Skeletal muscle satellite cell (primary cell): ENCODE results near the gene NFKBIL1.

Experiments used
- H3K27me3 ChIP-seq: 2 replicates; pipeline ENCODE4 v1.7.0; 2013; ENCODE audit warnings: low read length; ENCODE audit not compliant: control insufficient read depth, insufficient read depth
- H3K36me3 ChIP-seq: 2 replicates; pipeline ENCODE4 v1.7.0; 2013; ENCODE audit warnings: mild to moderate bottlenecking, control low read depth, low read length; ENCODE audit not compliant: insufficient read depth
- H3K4me1 ChIP-seq: 2 replicates; pipeline ENCODE4 v1.7.0; 2013; ENCODE audit warnings: low read length; ENCODE audit not compliant: control insufficient read depth, insufficient read depth
- H3K4me2 ChIP-seq: 2 replicates; pipeline ENCODE4 v1.7.0; 2013; ENCODE audit warnings: mild to moderate bottlenecking, low read length
- H3K4me3 ChIP-seq: 2 replicates; pipeline ENCODE4 v1.7.0; 2013; ENCODE audit warnings: low read length
- H3K9ac ChIP-seq: 2 replicates; pipeline ENCODE4 v1.7.0; 2013; ENCODE audit warnings: mild to moderate bottlenecking, low read depth, low read length, moderate library complexity
- H3K9me3 ChIP-seq: replicated peaks from 2 replicates; pipeline ENCODE4 v1.7.0; 2013; ENCODE audit warnings: mild to moderate bottlenecking, control low read depth, low read length

Gene NFKBIL1

DNA sequence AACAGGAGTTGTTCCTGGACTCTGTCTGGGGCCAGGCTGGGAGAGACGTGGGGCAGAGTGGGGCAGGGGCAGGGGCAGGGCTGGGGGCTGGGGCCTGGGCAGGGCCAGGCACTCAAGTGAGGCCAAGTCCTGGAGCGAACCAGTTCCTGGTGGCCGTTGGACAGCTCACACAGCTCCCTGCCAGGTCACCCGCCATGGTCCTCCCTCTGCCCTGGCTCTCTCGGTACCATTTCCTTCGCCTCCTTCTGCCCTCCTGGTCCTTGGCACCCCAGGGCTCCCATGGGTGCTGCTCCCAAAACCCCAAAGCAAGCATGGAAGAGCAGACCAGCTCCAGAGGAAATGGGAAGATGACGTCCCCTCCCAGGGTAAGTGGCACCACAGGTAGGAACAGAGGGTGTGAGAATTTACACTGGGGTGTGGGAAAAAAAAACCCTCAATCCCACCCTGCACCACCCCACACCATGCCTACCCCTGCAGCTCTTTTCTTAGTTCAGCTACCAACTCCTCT, 18.5 kb upstream of the NFKBIL1 start, which contains the start of gene MCCD1:
TSS of gene MCCD1 (plus strand) at position 142 of the 508 bp plus-strand sequence. CDS start at position 195, 53 bp downstream.
- H3K4me3 ChIP-seq: no peak within 1 kb of the TSS
- no peak within 1 kb of the TSS for H3K9ac ChIP-seq
- H3K27me3 ChIP-seq: no peaks in the 10 kb centered on the region
- peaks cover 42% of the 10 kb centered on the region for H3K36me3 ChIP-seq
- no peak within 1 kb of the TSS for H3K4me2 ChIP-seq
- peaks cover 18% of the 10 kb centered on the region for H3K4me1 ChIP-seq
- H3K9me3 ChIP-seq: no peaks in the 10 kb centered on the region

DNA sequence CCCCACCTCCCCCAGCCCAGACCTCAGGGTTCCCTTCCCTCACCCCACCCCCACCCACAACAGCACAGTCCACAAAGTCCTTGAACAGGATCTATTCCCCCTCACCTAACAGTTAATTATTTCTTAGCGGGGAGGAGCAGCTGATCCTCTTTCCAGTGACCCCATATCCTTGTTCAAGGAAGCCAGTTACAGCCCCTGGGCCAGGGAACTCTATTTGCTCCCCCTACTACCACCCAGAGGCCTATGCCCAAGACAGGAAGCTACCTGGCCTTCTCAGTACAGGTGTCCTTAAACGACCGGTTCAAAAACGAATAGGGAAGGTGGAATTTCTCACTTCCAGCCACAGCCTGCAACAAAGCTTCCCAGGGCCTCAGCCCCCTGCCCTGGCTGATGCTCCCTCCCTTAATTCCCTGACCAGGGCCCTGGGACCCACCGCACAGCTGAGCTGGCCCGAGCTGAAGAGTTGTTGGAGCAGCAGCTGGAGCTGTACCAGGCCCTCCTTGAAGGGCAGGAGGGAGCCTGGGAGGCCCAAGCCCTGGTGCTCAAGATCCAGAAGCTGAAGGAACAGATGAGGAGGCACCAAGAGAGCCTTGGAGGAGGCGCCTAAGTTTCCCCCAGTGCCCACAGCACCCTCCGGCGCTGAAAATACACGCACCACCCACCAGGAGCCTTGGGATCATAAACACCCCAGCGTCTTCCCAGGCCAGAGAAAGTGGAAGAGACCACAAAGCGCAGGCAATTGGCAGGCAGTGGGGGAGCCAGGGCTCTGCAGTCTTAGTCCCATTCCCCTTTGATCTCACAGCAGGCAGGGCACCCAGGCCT, 17.9 kb upstream of the NFKBIL1 start:
- Histone ChIP-seq H3K27me3 (no peaks in the 10 kb centered on the region), H3K4me1 (peaks cover 18% of the 10 kb centered on the region), H3K36me3 (peaks cover 49% of the 10 kb centered on the region), H3K4me2 (no peak overlapping the region), H3K9ac (no peak overlapping the region), H3K4me3 (no peak overlapping the region), H3K9me3 (no peaks in the 10 kb centered on the region)

DNA sequence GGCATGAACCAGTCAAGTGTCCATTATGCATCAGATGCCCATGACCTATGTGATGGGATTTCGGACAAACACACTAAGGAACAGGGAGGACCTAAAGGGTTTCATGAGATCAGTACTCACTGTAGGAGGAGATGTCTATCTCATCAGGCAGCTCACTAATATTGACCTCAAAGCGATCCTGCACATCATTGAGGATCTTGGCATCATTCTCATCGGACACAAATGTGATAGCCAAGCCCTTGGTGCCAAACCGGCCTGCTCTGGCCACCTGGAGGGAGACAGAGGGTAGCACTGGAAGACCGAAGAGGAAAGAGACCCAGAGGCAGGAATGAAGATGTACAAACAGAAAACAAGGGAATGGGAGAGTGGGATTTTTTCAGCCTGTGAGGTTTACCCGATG, 16.7 kb upstream of the NFKBIL1 start:
- Histone ChIP-seq H3K36me3 (peaks cover 60% of the 10 kb centered on the region), H3K4me2 (no peak overlapping the region), H3K4me3 (no peak overlapping the region), H3K9ac (no peak overlapping the region), H3K9me3 (no peaks in the 10 kb centered on the region), H3K27me3 (no peaks in the 10 kb centered on the region), H3K4me1 (peaks cover 17% of the 10 kb centered on the region)

DNA sequence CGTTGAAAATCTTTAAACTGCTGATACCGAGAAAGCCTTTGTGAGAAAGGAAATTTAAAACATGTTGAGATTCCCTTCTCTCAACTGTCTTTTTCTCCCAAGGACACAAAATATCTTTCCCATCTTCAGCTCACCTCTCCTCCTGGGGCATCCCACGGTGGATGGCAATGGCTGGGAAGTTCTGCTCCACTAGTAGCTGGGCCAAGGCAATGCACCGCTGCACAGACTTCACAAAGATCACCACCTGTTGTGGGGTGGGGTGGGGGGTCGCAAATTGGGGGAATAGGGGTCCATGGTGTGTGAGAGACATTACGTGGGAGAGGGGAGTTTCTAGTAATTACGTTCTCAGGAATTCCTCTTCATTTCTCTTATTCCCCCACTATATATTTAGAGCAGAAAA, 16.2 kb upstream of the NFKBIL1 start:
- Histone ChIP-seq H3K9me3 (no peaks in the 10 kb centered on the region), H3K27me3 (no peaks in the 10 kb centered on the region), H3K9ac (no peak overlapping the region), H3K4me2 (no peak overlapping the region), H3K4me1 (peaks cover 12% of the 10 kb centered on the region), H3K36me3 (peaks cover 65% of the 10 kb centered on the region), H3K4me3 (no peak overlapping the region)

DNA sequence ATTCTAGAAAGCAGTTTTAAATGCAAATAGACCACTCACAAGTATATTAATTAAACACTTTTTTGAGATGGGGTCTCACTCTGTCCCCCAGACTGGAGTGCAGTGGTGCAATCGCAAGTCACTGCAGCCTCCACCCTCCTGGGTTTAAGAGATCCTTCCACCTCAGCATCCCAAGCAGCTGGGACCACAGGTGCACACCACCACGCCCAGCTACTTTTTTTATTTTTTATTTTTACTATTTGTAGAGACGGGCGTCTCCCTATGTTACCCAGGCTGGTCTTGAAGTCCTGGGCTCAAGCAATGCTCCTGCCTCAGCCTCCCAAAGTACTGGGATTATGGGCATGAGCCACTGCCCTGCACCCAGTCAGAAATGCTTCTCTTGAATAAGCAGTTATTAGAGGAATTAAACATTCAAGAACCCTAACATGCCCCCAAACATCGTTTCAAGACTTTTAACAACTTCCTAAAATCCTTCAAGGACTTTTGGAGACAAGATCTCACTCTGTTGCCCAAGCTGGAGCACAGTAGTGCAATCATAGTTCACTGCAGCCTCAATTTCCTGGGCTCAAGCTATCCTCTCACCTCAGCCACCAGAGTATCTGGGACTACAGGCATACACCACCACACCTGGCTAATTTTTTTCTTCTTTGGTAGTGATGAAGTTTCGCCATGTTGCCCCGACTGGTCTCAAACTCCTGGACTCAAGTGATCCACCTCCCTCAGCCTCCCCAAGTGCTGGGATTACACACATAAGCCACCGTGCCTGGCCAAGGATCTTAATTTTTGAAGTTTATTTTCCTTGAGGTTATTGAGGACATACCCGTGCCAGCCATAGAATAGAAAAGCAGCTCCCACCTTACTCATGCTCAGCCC, 15.4 kb upstream of the NFKBIL1 start:
- Histone ChIP-seq H3K9ac (no peak overlapping the region), H3K9me3 (no peaks in the 10 kb centered on the region), H3K4me3 (no peak overlapping the region), H3K4me2 (no peak overlapping the region), H3K4me1 (peaks cover 4% of the 10 kb centered on the region), H3K36me3 (peaks cover 73% of the 10 kb centered on the region), H3K27me3 (no peaks in the 10 kb centered on the region)

DNA sequence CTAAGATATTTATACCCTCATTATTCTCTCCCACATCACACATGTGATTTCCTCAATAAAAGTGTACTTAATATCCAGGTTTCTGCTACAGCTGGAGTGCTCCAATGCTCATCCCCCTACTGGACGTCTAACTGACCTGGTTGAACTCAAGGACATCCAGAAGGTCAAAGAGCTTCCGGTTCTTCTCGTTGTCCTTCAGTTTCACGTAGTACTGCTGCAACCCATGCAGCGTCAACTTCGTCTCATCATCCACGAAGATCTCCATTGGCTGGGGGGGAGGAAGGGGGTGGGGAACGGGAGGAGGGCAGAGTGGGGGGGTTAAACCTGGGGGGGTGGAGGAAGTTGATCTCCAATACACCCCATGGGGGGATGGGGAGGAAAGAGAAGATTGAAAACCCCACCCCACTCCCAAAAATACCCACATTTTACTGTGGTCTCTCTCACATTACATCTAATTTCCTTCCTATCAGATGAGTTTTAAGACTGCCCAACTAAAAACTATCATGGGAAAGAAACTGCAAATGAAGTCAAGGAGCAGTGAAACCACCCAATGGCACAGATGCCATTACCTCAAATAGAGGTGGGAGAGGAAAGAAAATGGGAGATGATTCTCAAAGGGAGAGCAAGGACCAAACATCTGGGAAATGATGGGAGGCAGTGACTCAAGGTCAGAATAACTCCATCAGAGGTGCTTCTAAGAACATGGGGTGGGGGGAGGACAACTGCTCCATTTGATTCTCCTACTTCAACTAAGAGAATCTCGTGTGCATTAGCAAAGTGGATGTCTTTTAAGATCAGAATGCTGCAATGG, 14.6 kb upstream of the NFKBIL1 start:
- peaks cover 81% of the 10 kb centered on the region for H3K36me3 ChIP-seq
- no peaks in the 10 kb centered on the region for H3K4me1 ChIP-seq
- H3K27me3 ChIP-seq: no peaks in the 10 kb centered on the region
- no peak overlapping the region for H3K4me3 ChIP-seq
- no peak overlapping the region for H3K9ac ChIP-seq
- no peak overlapping the region for H3K4me2 ChIP-seq
- no peaks in the 10 kb centered on the region for H3K9me3 ChIP-seq

DNA sequence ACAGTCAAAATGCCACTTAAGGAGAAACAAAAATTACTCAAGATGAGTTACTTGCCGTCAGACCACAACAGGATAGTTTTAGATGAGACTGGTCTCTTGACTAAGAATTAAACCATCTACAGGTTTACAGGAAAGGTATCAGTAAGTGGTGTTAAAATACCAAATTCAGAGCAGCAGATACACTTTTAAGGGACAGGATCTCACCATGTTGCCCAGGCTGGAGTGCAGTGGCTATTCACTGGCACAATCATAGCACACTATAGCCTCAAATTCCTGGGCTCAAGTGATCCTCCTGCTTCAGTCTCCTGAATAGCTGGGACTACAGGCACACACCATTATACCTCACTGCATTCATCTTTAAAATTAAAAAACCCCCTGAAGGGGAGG, 14.0 kb upstream of the NFKBIL1 start:
- Histone ChIP-seq H3K27me3 (no peaks in the 10 kb centered on the region), H3K4me2 (no peak overlapping the region), H3K9me3 (no peaks in the 10 kb centered on the region), H3K9ac (no peak overlapping the region), H3K4me3 (no peak overlapping the region), H3K4me1 (peaks cover under 1% of the 10 kb centered on the region), H3K36me3 (peaks cover 87% of the 10 kb centered on the region)

DNA sequence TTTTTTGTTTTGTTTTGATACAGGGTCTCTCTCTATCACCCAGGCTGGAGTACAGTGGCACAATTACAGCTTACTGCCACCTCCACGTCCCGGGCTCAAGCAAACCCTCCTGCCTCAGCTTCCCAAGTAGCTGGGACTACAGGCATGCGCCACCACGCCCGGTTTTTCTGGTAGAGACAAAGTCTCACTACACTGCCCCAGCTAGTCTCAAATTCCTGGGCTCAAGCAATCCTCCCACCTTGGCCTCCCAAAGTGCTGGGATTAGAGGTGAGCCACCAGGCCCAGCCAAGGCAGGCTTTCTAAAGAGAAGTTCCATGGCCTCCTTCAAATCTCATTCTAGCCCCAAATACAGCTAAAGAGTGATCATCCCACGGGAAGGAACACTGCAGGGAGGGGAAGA, 13.4 kb upstream of the NFKBIL1 start:
- Histone ChIP-seq H3K27me3 (no peaks in the 10 kb centered on the region), H3K4me2 (no peak overlapping the region), H3K4me1 (peaks cover 6% of the 10 kb centered on the region), H3K9me3 (no peaks in the 10 kb centered on the region), H3K4me3 (no peak overlapping the region), H3K36me3 (peaks cover 92% of the 10 kb centered on the region), H3K9ac (no peak overlapping the region)

DNA sequence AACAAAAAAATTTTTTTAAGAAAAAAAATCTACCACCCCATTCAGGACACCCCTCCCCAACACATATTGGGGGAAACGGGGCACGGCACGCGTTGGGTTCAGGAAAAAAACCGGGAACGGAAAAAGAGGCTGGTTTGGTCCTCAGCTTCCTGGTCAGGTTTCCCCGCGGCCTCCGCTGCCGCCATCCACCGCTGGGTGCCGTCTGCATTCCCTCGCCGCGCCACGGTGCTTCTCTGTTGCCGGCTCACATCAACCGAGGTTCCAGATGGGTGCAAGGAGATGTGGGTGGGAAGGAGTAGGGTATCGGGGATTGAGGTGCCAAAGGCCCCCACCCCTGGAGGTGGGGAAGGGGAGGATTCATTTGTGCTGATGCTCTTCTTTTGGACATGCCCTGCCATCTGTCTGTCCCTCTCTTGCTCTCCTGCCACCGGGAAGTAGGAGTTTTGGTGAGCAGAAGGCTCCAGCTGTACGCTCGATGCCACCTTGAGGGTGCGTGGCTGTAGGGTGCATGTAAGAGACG, 12.8 kb upstream of the NFKBIL1 start:
- Histone ChIP-seq H3K9ac (no peak overlapping the region), H3K9me3 (no peaks in the 10 kb centered on the region), H3K4me1 (peaks cover 12% of the 10 kb centered on the region), H3K36me3 (peaks cover 95% of the 10 kb centered on the region), H3K4me3 (no peak overlapping the region), H3K4me2 (no peak overlapping the region), H3K27me3 (no peaks in the 10 kb centered on the region)

DNA sequence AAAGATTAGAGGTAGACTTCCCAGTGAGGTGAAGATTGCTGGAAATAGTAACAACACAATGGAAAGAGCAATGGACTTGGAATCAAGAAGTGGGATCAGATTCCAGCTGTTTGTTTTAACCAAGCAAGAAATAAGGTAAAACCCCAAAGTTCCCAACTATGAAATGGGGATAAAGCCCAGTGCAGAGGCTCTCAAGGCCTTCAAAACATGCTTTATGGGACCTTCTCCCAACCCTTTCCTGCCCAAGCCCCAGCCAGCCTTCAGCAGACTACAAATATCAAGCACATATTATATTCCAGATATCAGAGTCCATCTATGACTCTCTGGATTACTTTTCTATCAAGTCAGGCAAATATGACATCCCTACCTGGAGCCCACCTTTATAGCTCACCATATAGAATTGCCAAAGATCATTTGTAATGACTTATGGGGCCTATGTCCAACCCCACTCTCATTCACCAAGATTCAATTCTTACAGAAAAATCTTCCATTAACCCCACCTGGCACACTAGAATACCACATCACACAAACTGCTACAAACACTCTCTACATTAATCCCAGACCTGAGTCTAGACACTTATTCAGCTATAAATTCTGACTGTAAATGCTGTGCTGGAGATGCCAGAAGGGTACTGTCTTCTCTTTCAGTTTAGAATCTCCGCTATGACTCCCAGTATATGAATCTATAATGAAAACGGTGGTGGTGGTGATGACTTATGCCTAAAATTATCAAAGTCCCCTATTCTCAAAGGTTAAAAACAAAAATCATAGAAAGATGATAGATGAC, 11.7 kb upstream of the NFKBIL1 start:
- Histone ChIP-seq H3K9ac (no peak overlapping the region), H3K27me3 (no peaks in the 10 kb centered on the region), H3K4me3 (no peak overlapping the region), H3K4me2 (no peak overlapping the region), H3K36me3 (peaks cover 96% of the 10 kb centered on the region), H3K9me3 (no peaks in the 10 kb centered on the region), H3K4me1 (peaks cover 21% of the 10 kb centered on the region)
